Trophoblast cell (in vitro differentiated cells and primary cell): ENCODE data around the gene MANSC4.

Source experiments
- DNase-seq, 2 donors: peaks; one replicate each; pipeline ENCODE4 v3.0.0-alpha.2; 2016
- H2AFZ ChIP-seq: 2 replicates; pipeline ENCODE4 v1.6.1; 2013; ENCODE audit warnings: low read length, moderate library complexity, mild to moderate bottlenecking; ENCODE audit not compliant: insufficient read depth, poor library complexity
- H2AK5ac ChIP-seq: 2 replicates; pipeline ENCODE4 v1.6.1; 2013; ENCODE audit warnings: mild to moderate bottlenecking, low read length
- H2BK120ac ChIP-seq: 2 replicates; pipeline ENCODE4 v1.6.1; 2013; ENCODE audit warnings: low read length, mild to moderate bottlenecking, moderate library complexity; ENCODE audit not compliant: insufficient read depth, poor library complexity
- H2BK12ac ChIP-seq: 2 replicates; pipeline ENCODE4 v1.6.1; 2013; ENCODE audit warnings: mild to moderate bottlenecking, low read length, moderate library complexity
- H2BK5ac ChIP-seq: 2 replicates; pipeline ENCODE4 v1.6.1; 2013; ENCODE audit warnings: low read length, low read depth, moderate library complexity, mild to moderate bottlenecking; ENCODE audit not compliant: poor library complexity
- H3K14ac ChIP-seq: 2 replicates; pipeline ENCODE4 v1.6.1; 2013; ENCODE audit warnings: mild to moderate bottlenecking, low read length
- H3K18ac ChIP-seq: 2 replicates; pipeline ENCODE4 v1.6.1; 2013; ENCODE audit warnings: mild to moderate bottlenecking, low read length
- H3K23ac ChIP-seq: 2 replicates; pipeline ENCODE4 v1.6.1; 2013; ENCODE audit warnings: low read length
- H3K27ac ChIP-seq: 2 replicates; pipeline ENCODE4 v1.5.1; 2013; ENCODE audit warnings: low read depth, mild to moderate bottlenecking, inconsistent platforms, low read length, moderate library complexity
- H3K27me3 ChIP-seq: 2 replicates; pipeline ENCODE4 v1.6.1; 2013; ENCODE audit warnings: inconsistent platforms, mild to moderate bottlenecking, low read length, moderate library complexity; ENCODE audit not compliant: insufficient read depth
- H3K36me3 ChIP-seq, 2 experiments: 1 replicate in 1 of 2; 2 replicates in 1 of 2; pipeline ENCODE4 v1.6.1; 2013; ENCODE audit warnings: low read length in 2 of 2, mild to moderate bottlenecking in 2 of 2, moderate library complexity in 1 of 2; ENCODE audit not compliant: insufficient read depth in 2 of 2, control insufficient read depth in 1 of 2
- H3K4ac ChIP-seq: 2 replicates; pipeline ENCODE4 v1.6.1; 2013; ENCODE audit warnings: low read depth, mild to moderate bottlenecking, low read length, moderate library complexity
- H3K4me1 ChIP-seq, 2 experiments: 1 replicate in 1 of 2; 2 replicates in 1 of 2; pipeline ENCODE4 v1.6.1; 2013; ENCODE audit warnings: low read length in 2 of 2, mild to moderate bottlenecking in 2 of 2, moderate library complexity in 1 of 2; ENCODE audit not compliant: insufficient read depth in 2 of 2, control insufficient read depth in 1 of 2
- H3K4me2 ChIP-seq: 2 replicates; pipeline ENCODE4 v1.6.1; 2013; ENCODE audit warnings: inconsistent platforms, mild to moderate bottlenecking, low read length, moderate library complexity
- H3K4me3 ChIP-seq: 2 replicates; pipeline ENCODE4 v1.5.1; 2013; ENCODE audit warnings: mild to moderate bottlenecking, low read depth, low read length, inconsistent platforms
- H3K79me1 ChIP-seq: one replicate; pipeline ENCODE4 v1.6.1; 2013; ENCODE audit warnings: low read length
- H3K79me2 ChIP-seq: 2 replicates; pipeline ENCODE4 v1.6.1; 2013; ENCODE audit warnings: low read length, mild to moderate bottlenecking; ENCODE audit not compliant: control insufficient read depth, insufficient read depth, poor library complexity
- H3K9ac ChIP-seq: 2 replicates; pipeline ENCODE4 v1.6.1; 2013; ENCODE audit warnings: mild to moderate bottlenecking, low read length
- H3K9me3 ChIP-seq: 2 replicates; pipeline ENCODE4 v1.6.1; 2013; ENCODE audit warnings: low read depth, mild to moderate bottlenecking, control low read depth, inconsistent platforms, low read length; ENCODE audit not compliant: insufficient read depth
- H4K12ac ChIP-seq: 2 replicates; pipeline ENCODE4 v1.6.1; 2013; ENCODE audit warnings: low read depth, mild to moderate bottlenecking, low read length, moderate library complexity
- H4K8ac ChIP-seq: 2 replicates; pipeline ENCODE4 v1.6.1; 2013; ENCODE audit warnings: low read depth, mild to moderate bottlenecking, low read length, moderate library complexity
- H4K91ac ChIP-seq: one replicate; pipeline ENCODE4 v1.6.1; 2013; ENCODE audit warnings: low read depth, mild to moderate bottlenecking, low read length, moderate library complexity
- WGBS: extraction: QIAGEN DNeasy Blood & Tissue Kit; methylation state at CpG from one replicate; pipeline ENCODE4 v1.1.7; 2013; ENCODE audit warnings: missing lambda C conversion rate; ENCODE audit not compliant: insufficient read length, insufficient coverage; ENCODE audit errors: extremely low coverage; 5-methylcytosine and 5-hydroxymethylcytosine counted together

Gene MANSC4

GRCh38 chr12:27769142-27769673 is 10.8 kb downstream of the MANSC4 start:
- Histone ChIP-seq H3K4ac (no peak overlapping the region), H3K36me3 (no peaks in the 10 kb centered on the region), H2AK5ac (no peak overlapping the region), H3K9me3 (no peaks in the 10 kb centered on the region), H3K9ac (no peak overlapping the region), H4K91ac (no peak overlapping the region), H3K4me2 (no peak overlapping the region), H2AFZ (no peak overlapping the region), H3K4me3 (no peak overlapping the region), H4K12ac (no peak overlapping the region), H3K79me1 (no peaks in the 10 kb centered on the region), H4K8ac (no peak overlapping the region), H3K4me1 (no peaks in the 10 kb centered on the region), H3K27me3 (no peaks in the 10 kb centered on the region), H2BK12ac (no peak overlapping the region), H3K14ac (no peak overlapping the region), H2BK5ac (no peak overlapping the region), H3K18ac (no peak overlapping the region), H2BK120ac (no peak overlapping the region), H3K27ac (no peak overlapping the region), H3K79me2 (no peaks in the 10 kb centered on the region), H3K23ac (no peak overlapping the region)
- WGBS = no CpG with 5 or more reads among the region's 8 CpGs
- DNase-seq = peak in 1 of 2 donors; percentile 60

GRCh38 chr12:27766587-27766986 is 13.4 kb downstream of the MANSC4 start:
- Histone ChIP-seq H3K27ac (no peak overlapping the region), H2BK5ac (no peak overlapping the region), H2AFZ (no peak overlapping the region), H3K14ac (no peak overlapping the region), H3K4ac (no peak overlapping the region), H3K4me3 (no peak overlapping the region), H3K4me2 (no peak overlapping the region), H3K4me1 (no peaks in the 10 kb centered on the region), H3K9me3 (no peaks in the 10 kb centered on the region), H3K18ac (no peak overlapping the region), H4K8ac (no peak overlapping the region), H3K79me2 (no peaks in the 10 kb centered on the region), H2AK5ac (no peak overlapping the region), H3K36me3 (no peaks in the 10 kb centered on the region), H3K27me3 (no peaks in the 10 kb centered on the region), H4K12ac (no peak overlapping the region), H3K9ac (no peak overlapping the region), H4K91ac (no peak overlapping the region), H2BK120ac (no peak overlapping the region), H2BK12ac (no peak overlapping the region), H3K79me1 (no peaks in the 10 kb centered on the region), H3K23ac (no peak overlapping the region)
- WGBS = no CpG with 5 or more reads among the region's 3 CpGs
- no peak for DNase-seq

GRCh38 chr12:27762757-27763156 is 17.3 kb downstream of the MANSC4 start:
- no peak overlapping the region for H2BK120ac ChIP-seq
- WGBS = no CpG with 5 or more reads among the region's 2 CpGs
- H3K9ac ChIP-seq = no peak overlapping the region
- no peak overlapping the region for H4K12ac ChIP-seq
- no peaks in the 10 kb centered on the region for H3K9me3 ChIP-seq
- H2AK5ac ChIP-seq = no peak overlapping the region
- no peak overlapping the region for H2AFZ ChIP-seq
- no peaks in the 10 kb centered on the region for H3K4me1 ChIP-seq
- H3K79me1 ChIP-seq = no peaks in the 10 kb centered on the region
- H4K8ac ChIP-seq = no peak overlapping the region
- no peak for DNase-seq
- no peak overlapping the region for H3K4me3 ChIP-seq
- H3K79me2 ChIP-seq = no peaks in the 10 kb centered on the region
- no peak overlapping the region for H2BK5ac ChIP-seq
- peaks cover 0 to under 1% of the 10 kb centered on the region in 2 experiments for H3K36me3 ChIP-seq
- H4K91ac ChIP-seq = no peak overlapping the region
- H3K23ac ChIP-seq = no peak overlapping the region
- no peaks in the 10 kb centered on the region for H3K27me3 ChIP-seq
- no peak overlapping the region for H3K18ac ChIP-seq
- H3K27ac ChIP-seq = no peak overlapping the region
- no peak overlapping the region for H3K4me2 ChIP-seq
- H3K14ac ChIP-seq = no peak overlapping the region
- H3K4ac ChIP-seq = no peak overlapping the region
- H2BK12ac ChIP-seq = no peak overlapping the region

GRCh38 chr12:27756670-27757195 is 23.3 kb downstream of the MANSC4 start:
- no peak overlapping the region for H3K4me3 ChIP-seq
- H3K79me1 ChIP-seq = no peaks in the 10 kb centered on the region
- no peak overlapping the region for H3K27ac ChIP-seq
- H3K27me3 ChIP-seq = no peaks in the 10 kb centered on the region
- no peak overlapping the region for H3K14ac ChIP-seq
- WGBS = no CpG with 5 or more reads among the region's 7 CpGs
- DNase-seq = no peak
- no peak overlapping the region for H3K9ac ChIP-seq
- H3K23ac ChIP-seq = no peak overlapping the region
- H2AK5ac ChIP-seq = no peak overlapping the region
- no peak overlapping the region for H3K4ac ChIP-seq
- H3K9me3 ChIP-seq = no peaks in the 10 kb centered on the region
- H2BK12ac ChIP-seq = no peak overlapping the region
- no peak overlapping the region for H2BK120ac ChIP-seq
- H4K12ac ChIP-seq = no peak overlapping the region
- H3K79me2 ChIP-seq = no peaks in the 10 kb centered on the region
- no peak overlapping the region for H2AFZ ChIP-seq
- no peak overlapping the region for H3K4me2 ChIP-seq
- H4K91ac ChIP-seq = no peak overlapping the region
- H3K4me1 ChIP-seq = peaks cover 0 to under 1% of the 10 kb centered on the region in 2 experiments
- no peak overlapping the region for H2BK5ac ChIP-seq
- peaks cover under 1 to 5% of the 10 kb centered on the region in 2 experiments for H3K36me3 ChIP-seq
- H4K8ac ChIP-seq = no peak overlapping the region
- H3K18ac ChIP-seq = no peak overlapping the region
